ENCODE data around the gene TMEM145. TPM values are rescaled to one million over a fixed set of nuclear protein-coding genes. Genes with fewer than 3 reads are reported as not detected.

Gene TMEM145
- total and polyA plus RNA-seq, 12 donors: 0.15 to 1.0 (median 0.49) TPM; not detected in 5

DNA sequence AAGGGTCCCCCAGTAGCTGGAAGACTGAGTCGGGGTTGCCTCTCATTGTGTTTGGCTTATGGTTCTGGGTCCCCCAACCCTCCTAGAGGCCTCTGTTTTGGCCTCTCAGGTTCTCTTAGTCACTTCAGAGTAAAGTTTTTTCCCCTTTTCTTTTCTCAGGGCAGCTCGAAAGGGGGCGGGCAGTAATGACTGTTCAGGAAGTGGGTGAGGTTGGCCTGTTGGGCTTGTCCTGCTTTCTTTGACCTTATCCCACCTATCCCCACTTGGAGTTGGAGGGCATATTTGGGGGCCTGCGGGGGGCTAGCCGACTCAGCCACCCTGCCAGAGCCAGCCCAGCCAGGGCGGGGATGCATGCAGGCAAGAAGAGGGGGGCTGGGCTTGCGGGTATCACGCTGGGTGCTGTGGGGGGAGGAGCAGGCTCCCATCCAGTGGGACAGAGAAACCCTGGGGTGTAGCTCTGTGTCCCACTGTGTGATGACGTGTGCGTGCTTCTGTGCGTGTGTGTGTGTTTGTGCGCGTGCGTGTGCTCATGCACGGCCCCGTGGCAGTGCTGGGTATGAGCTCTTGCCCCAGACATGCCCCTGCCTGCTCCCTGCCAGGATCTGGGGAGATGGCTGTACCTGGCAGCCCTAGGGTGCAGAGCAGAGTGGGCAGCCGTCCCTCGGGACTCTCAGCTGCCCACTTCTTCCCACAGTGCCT, 42.6 kb upstream of the TMEM145 start:
- DNase-seq: peak in 1 of 2 donors; percentile 50

DNA sequence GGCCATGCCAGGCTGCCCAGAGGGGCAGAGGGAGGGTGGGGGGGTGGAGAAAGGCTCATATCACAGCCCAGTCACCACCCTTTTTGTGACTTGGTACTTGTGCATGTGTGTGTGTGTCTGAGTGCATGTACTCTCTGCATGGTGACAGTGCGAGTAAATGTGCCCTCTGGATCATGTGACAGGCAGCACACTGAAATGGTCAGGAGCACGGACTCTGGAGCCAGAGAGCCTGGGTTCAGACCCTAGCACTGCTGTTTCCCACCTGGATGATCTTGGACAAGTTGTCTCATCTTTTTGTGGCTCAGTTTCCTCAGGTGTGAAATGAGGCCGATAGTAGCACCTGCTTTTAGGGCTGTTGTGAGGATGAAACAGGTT, 42.1 kb upstream of the TMEM145 start:
- WGBS, 2 donors: 46 to 47% methylated on average over 3 of the region's 3 CpGs
- ATAC-seq: no peak

More for the DNA sequence above, 42.6 kb upstream of the TMEM145 start:
- Histone ChIP-seq H3K4me3 (peak overlapping the region; percentile 38 to 66 (median 60)), H3K4me1 (peaks cover 24 to 49% (median 40%) of the 10 kb centered on the region in 9 donors), H3K9me3 (no peaks in the 10 kb centered on the region), H3K27me3 (no peaks in the 10 kb centered on the region), H3K27ac (peak overlapping the region; percentile 70 to 99 (median 87)), H3K36me3 (peaks cover 0 to 42% (median 27%) of the 10 kb centered on the region in 9 donors)
- peak in 1 of 8 donors; percentile 8 for ATAC-seq
- intact Hi-C loops (cut with DNase I): no loop called here
- 11 to 23% methylated on average over 18 of the region's 18 CpGs for WGBS, 2 donors
- TF ChIP-seq, protein P1, sequence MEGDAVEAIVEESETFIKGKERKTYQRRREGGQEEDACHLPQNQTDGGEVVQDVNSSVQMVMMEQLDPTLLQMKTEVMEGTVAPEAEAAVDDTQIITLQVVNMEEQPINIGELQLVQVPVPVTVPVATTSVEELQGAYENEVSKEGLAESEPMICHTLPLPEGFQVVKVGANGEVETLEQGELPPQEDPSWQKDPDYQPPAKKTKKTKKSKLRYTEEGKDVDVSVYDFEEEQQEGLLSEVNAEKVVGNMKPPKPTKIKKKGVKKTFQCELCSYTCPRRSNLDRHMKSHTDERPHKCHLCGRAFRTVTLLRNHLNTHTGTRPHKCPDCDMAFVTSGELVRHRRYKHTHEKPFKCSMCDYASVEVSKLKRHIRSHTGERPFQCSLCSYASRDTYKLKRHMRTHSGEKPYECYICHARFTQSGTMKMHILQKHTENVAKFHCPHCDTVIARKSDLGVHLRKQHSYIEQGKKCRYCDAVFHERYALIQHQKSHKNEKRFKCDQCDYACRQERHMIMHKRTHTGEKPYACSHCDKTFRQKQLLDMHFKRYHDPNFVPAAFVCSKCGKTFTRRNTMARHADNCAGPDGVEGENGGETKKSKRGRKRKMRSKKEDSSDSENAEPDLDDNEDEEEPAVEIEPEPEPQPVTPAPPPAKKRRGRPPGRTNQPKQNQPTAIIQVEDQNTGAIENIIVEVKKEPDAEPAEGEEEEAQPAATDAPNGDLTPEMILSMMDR (IDR thresholded peaks at IDR 0.05): no peak

DNA sequence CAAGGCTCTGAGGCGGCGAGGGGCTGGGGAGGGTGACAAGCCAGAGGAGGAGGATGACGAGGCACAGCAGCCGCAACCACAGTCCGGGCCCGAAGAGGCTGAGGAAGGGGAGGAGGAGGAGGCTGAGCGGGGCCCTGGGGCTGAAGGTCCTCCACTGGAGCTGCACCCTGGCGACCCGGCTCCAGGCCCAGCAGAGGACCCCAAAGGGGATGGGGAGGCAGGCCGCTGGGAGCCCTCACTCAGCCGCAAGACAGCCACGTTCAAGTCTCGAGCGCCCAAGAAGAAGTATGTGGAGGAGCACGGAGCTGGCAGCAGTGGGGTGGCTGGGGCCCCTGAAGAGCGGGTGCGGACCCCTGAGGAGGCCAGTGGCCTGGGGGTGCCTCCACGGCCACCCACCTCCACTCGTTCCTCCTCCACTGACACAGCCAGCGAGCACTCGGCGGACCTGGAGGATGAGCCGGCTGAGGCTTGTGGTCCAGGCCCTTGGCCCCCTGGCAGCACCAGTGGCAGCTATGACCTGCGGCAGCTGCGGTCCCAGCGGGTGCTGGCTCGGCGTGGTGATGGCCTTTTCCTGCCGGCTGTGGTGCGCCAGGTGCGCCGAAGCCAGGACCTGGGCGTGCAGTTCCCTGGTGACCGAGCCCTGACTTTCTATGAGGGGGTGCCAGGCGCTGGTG, 41.1 kb upstream of the TMEM145 start:
- Histone ChIP-seq H3K36me3 (peaks cover 0 to 54% (median 27%) of the 10 kb centered on the region in 9 donors), H3K4me1 (peaks cover 36 to 64% (median 55%) of the 10 kb centered on the region in 9 donors), H3K4me3 (no peak overlapping the region), H3K9me3 (no peaks in the 10 kb centered on the region), H3K27ac (peak overlapping the region in 7 of 10 donors; percentile 78 to 99 (median 95)), H3K27me3 (no peaks in the 10 kb centered on the region)
- TF ChIP-seq, protein P1 (IDR thresholded peaks at IDR 0.05): no peak
- intact Hi-C loops (cut with DNase I): no loop called here
- DNase-seq (no peak), ATAC-seq (no peak)
- WGBS, 2 donors: 87 to 90% methylated on average over 35 of the region's 35 CpGs

More for the DNA sequence above, 42.1 kb upstream of the TMEM145 start:
- H3K4me3 ChIP-seq: peak overlapping the region in 9 of 10 donors; percentile 43 to 66 (median 63)
- intact Hi-C loops (cut with DNase I): no loop called here
- H3K9me3 ChIP-seq: no peaks in the 10 kb centered on the region
- peaks cover 0 to 48% (median 27%) of the 10 kb centered on the region in 9 donors for H3K36me3 ChIP-seq
- DNase-seq: no peak
- peaks cover 29 to 54% (median 45%) of the 10 kb centered on the region in 9 donors for H3K4me1 ChIP-seq
- peak overlapping the region; percentile 70 to 99 (median 87) for H3K27ac ChIP-seq
- TF ChIP-seq, protein P1 (IDR thresholded peaks at IDR 0.05): no peak
- H3K27me3 ChIP-seq: no peaks in the 10 kb centered on the region

DNA sequence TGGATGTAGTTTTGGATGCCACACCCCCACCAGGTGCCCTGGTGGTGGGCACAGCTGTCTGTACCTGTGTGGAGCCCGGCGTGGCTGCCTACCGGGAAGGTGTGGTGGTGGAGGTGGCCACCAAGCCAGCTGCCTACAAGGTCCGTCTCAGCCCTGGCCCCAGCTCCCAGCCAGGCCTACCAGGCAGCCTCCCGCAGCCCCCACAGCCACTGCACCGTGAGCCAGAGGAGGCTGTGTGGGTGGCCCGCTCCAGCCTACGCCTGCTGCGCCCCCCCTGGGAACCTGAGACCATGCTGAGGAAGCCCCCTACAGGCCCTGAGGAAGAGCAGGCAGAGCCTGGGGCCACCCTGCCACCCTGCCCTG, 40.6 kb upstream of the TMEM145 start:
- Histone ChIP-seq H3K27me3 (no peaks in the 10 kb centered on the region), H3K9me3 (no peaks in the 10 kb centered on the region), H3K27ac (peak overlapping the region in 1 of 10 donors; percentile 95), H3K4me1 (peaks cover 41 to 66% (median 59%) of the 10 kb centered on the region in 9 donors), H3K36me3 (peaks cover 0 to 54% (median 27%) of the 10 kb centered on the region in 9 donors), H3K4me3 (no peak overlapping the region)
- WGBS, 2 donors: 82 to 86% methylated on average over 9 of the region's 9 CpGs
- intact Hi-C loops (cut with DNase I): no loop called here
- no peak for DNase-seq
- TF ChIP-seq, protein P1 (IDR thresholded peaks at IDR 0.05): no peak
- ATAC-seq: no peak
